Measurements from ENCODE around the gene LONRF2. TPM values are rescaled to one million over a fixed set of nuclear protein-coding genes. Genes with fewer than 3 reads are reported as not detected.

The LONRF2 gene
- total RNA-seq, 4 donors from 2014 or later: 10.5 to 13.1 (median 12.1) TPM

- TF ChIP-seq EP300 (IDR thresholded peaks at IDR 0.05) (no peak), POLR2A (IDR thresholded peaks at IDR 0.05) (no peak), CTCF (IDR thresholded peaks at IDR 0.05) (no peak)
- H3K4me1 ChIP-seq: peaks cover 0 to 14% (median 4%) of the 10 kb centered on the region in 4 donors
- peaks cover 0 to 19% (median 5%) of the 10 kb centered on the region in 4 donors for H3K9me3 ChIP-seq
- DNase-seq (ENCODE audit: low spot score in 2 of 2): no peak
- no peaks in the 10 kb centered on the region for H3K36me3 ChIP-seq
- H3K27me3 ChIP-seq: peaks cover 0 to 29% of the 10 kb centered on the region in 2 donors
- WGBS, 2 donors: 88 to 95% methylated on average over 1 of the region's 1 CpG
- H3K27ac ChIP-seq: no peak overlapping the region
- H3K4me3 ChIP-seq: no peak overlapping the region
These were observed 4.7 kb downstream of the LONRF2 start for GRCh38 chr2:100317634-100318033.

GRCh38 chr2:100309973-100310719 is 12.2 kb downstream of the LONRF2 start:
- Histone ChIP-seq H3K27ac (no peak overlapping the region), H3K36me3 (peaks cover 0 to 7% (median 0%) of the 10 kb centered on the region in 3 donors), H3K27me3 (no peaks in the 10 kb centered on the region), H3K4me1 (no peaks in the 10 kb centered on the region), H3K9me3 (no peaks in the 10 kb centered on the region), H3K4me3 (no peak overlapping the region)
- 70% methylated on average over 4 of the region's 4 CpGs for WGBS, 2 donors
- TF ChIP-seq CTCF (IDR thresholded peaks at IDR 0.05) (no peak), POLR2A (IDR thresholded peaks at IDR 0.05) (no peak), EP300 (IDR thresholded peaks at IDR 0.05) (no peak)
- DNase-seq (ENCODE audit: low spot score in 2 of 2): no peak

- Histone ChIP-seq H3K27ac (no peak overlapping the region), H3K36me3 (peaks cover 0 to 7% (median 0%) of the 10 kb centered on the region in 3 donors), H3K27me3 (no peaks in the 10 kb centered on the region), H3K4me3 (no peak overlapping the region), H3K4me1 (no peaks in the 10 kb centered on the region), H3K9me3 (peaks cover 0 to under 1% (median 0%) of the 10 kb centered on the region in 4 donors)
- no peak for TF ChIP-seq POLR2A (IDR thresholded peaks at IDR 0.05)
- no peak for TF ChIP-seq EP300 (IDR thresholded peaks at IDR 0.05)
- no peak for TF ChIP-seq CTCF (IDR thresholded peaks at IDR 0.05)
- WGBS, 2 donors: 70 to 81% methylated on average over 3 of the region's 3 CpGs
- no peak for DNase-seq (ENCODE audit: low spot score in 2 of 2)
These were observed 13.0 kb downstream of the LONRF2 start for GRCh38 chr2:100309311-100309710.

GRCh38 chr2:100303744-100304143 is 18.6 kb downstream of the LONRF2 start:
- DNase-seq (ENCODE audit: low spot score in 2 of 2): no peak
- TF ChIP-seq EP300 (IDR thresholded peaks at IDR 0.05) (no peak), CTCF (IDR thresholded peaks at IDR 0.05) (no peak), POLR2A (IDR thresholded peaks at IDR 0.05) (no peak)
- Histone ChIP-seq H3K4me1 (no peaks in the 10 kb centered on the region), H3K9me3 (peaks cover 0 to 8% (median 3%) of the 10 kb centered on the region in 4 donors), H3K27ac (no peak overlapping the region), H3K27me3 (no peaks in the 10 kb centered on the region), H3K36me3 (peaks cover 0 to 7% (median 0%) of the 10 kb centered on the region in 3 donors), H3K4me3 (no peak overlapping the region)
- WGBS, 2 donors: 87 to 92% methylated on average over 1 of the region's 1 CpG

- H3K27ac ChIP-seq: no peak overlapping the region
- WGBS, 2 donors: 92 to 95% methylated on average over 3 of the region's 3 CpGs
- H3K4me1 ChIP-seq: no peaks in the 10 kb centered on the region
- H3K9me3 ChIP-seq: peaks cover 0 to 8% (median 3%) of the 10 kb centered on the region in 4 donors
- TF ChIP-seq POLR2A (IDR thresholded peaks at IDR 0.05): no peak
- no peak for TF ChIP-seq EP300 (IDR thresholded peaks at IDR 0.05)
- TF ChIP-seq CTCF (IDR thresholded peaks at IDR 0.05): no peak
- peaks cover 0 to 7% (median 0%) of the 10 kb centered on the region in 3 donors for H3K36me3 ChIP-seq
- DNase-seq (ENCODE audit: low spot score in 2 of 2): no peak
- no peak overlapping the region for H3K4me3 ChIP-seq
- no peaks in the 10 kb centered on the region for H3K27me3 ChIP-seq
These were observed 19.8 kb downstream of the LONRF2 start for GRCh38 chr2:100302585-100302892.

All from tibial nerve (tissue), 4 donors.